GM10266 (cell line): ENCODE data around the gene ATP5PO.

Experiments used
- DNase-seq: peaks from one replicate; pipeline ENCODE4 v3.0.0; 2012; ENCODE audit errors: extremely low spot score
- CTCF ChIP-seq: IDR thresholded peaks from 2 replicates; pipeline ENCODE4 v1.5.1; 2012; ENCODE audit warnings: mild to moderate bottlenecking, low read depth; ENCODE audit not compliant: control insufficient read depth, insufficient read depth; ENCODE audit errors: missing control alignments

ATP5PO gene

GRCh38 chr21:33954395-33954794 is 38.8 kb upstream of the ATP5PO start:
- no peak for TF ChIP-seq CTCF
- no peak for DNase-seq

- TF ChIP-seq CTCF: no peak
- DNase-seq: no peak
Observed at GRCh38 chr21:33951276-33952178, 35.9 kb upstream of the ATP5PO start.

- no peak for DNase-seq
Observed at GRCh38 chr21:33950431-33951079, 35.0 kb upstream of the ATP5PO start.

GRCh38 chr21:33949516-33950430 is 34.2 kb upstream of the ATP5PO start:
- no peak for DNase-seq
- TF ChIP-seq CTCF: no peak

More at GRCh38 chr21:33950431-33951079, 35.0 kb upstream of the ATP5PO start:
- TF ChIP-seq CTCF: no peak

GRCh38 chr21:33948951-33949444 is 33.4 kb upstream of the ATP5PO start:
- no peak for DNase-seq
- TF ChIP-seq CTCF: no peak

GRCh38 chr21:33948096-33948950 is 32.7 kb upstream of the ATP5PO start:
- no peak for TF ChIP-seq CTCF
- DNase-seq: peak; percentile 52
